Stimulated activated CD4-positive, alpha-beta T cell treated with anti-CD3 and anti-CD28 coated beads, TNF-alpha, amount 100 ng/mL, for 4 hours (primary cell): ENCODE data around the gene MBTPS2.
"Not testable (repeated sequence)": the region's sequence is repeated elsewhere in the genome, so short reads cannot be mapped to it uniquely, and the experiment has no call there.

Experiments used
- DNase-seq, 3 experiments: peaks; one replicate each; pipeline ENCODE4 v3.0.0-alpha.2; 2020; ENCODE audit warnings: low read depth in 3 of 3

MBTPS2 gene

DNA sequence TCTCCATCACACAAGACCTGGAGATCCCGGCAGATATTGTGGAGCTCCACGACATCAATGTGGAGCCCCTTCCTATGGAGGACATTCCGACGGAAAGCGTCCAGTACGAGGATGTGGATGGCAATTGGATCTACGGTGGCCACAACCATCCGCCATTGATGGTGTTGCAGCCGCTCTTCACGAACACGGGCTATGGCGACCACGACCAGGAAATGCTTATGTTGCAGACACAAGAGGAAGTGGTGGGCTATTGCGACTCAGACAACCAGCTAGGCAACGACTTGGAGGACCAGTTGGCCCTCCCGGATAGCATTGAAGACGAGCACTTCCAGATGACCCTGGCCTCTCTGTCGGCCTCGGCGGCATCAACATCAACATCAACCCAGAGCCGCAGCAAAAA is 17.1 kb downstream of the MBTPS2 start:
- no peak for DNase-seq

DNA sequence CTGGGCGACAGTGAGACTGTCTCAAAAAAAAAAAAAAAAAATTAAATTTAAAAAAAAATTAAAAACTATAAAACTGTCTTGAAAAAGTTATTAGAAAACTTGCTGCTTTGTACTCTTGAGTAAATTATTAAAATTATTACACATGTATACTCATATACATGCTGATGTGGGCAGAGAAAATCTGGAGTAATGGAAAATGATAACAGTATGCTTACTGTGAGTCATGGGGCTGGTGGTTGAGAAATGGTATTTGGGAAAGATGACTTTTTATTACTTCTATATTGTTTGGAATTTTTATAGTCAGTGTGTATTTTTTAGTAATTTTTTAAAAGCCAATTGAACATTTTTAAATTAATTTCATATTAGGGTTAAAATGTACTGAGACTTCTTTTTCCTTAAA is 23.8 kb downstream of the MBTPS2 start:
- no peak for DNase-seq

DNA sequence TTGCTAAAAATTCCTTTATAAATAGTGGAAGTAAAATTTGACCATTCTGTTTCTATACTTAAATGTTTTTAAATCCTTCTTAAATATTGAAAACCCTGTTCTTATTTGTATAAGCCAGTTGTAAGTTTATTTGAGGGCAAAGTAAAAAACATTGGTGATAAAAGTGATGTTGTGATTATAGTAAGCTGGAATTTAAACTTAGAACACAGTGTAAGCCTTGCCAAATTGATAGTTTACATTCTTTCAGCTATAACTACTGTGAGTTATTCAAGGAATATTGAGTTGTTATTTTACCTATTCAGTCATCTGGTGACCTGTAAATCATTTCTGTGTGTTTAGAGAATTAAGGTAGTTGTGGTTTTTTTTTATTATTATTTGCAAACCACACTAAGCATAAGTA is 26.0 kb downstream of the MBTPS2 start:
- no peak for DNase-seq

DNA sequence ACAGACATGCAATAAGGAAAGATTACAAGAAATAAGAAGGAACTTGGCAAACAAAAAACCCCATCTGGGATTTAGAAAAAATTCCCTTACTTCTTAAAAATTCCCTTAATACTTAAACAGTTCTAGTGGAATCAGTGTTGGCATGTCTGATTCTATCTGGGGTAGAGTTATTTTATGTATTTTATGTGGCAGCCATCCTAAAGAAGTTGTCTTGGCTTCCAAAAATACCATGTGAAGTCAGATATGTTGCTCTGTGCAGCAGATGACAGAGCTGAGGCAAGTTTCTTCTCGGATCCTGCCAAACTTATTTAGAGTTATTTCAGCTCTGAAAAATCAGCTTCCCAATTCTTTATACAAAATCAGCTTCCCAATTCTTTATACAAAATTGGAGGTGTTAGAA is 31.1 kb downstream of the MBTPS2 start:
- no peak for DNase-seq

DNA sequence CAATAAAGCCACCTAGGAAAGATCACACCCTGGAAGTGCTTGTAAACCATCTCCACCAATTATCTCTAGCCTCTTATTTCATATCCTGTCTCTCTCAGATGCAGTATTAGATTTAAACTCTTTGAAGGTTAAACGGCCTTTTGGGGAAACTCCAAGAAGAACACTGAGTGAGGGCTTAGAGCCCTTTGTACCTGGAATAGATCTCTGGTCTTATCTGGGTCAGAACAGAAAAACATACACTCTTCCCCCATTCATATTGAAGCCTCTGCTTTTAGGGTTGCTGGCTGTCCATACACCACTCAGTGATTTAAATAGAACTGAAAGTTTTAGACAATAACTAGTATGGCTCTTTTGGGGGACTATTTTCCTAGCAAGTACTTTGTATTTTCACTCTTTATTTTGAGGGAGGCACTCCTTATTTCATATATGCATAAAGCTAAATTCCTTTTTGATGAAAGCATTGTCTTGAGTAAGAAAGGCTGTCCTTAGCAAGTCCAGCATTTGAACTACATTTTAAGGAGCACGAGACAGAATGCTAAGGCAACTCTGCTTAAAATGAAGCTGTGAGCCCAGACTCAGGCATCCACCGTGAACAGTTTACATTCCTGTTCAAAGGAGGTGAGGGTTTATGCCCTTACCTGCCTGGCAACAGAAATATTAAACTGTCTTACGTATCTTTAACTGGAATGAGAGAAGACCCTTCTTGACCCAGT is 33.8 kb downstream of the MBTPS2 start:
- no peak for DNase-seq

DNA sequence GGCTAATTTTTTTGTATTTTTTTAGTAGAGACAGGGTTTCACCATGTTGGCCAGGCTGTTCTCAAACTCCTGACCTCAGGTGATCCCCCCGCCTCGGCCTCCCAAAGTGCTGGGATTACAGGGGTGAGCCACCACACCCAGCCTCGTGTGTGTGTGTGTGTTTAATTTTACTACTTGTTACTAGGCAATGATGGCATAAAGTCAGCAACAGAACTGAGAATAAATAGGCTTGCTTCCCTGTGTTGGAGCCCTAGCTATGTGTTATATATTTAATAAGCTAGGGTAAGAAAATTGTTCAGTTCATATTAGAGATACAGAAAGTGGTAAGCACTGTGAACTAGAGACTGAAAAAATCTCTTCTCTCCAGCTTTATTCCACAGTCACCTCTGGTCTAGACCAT is 34.8 kb downstream of the MBTPS2 start:
- DNase-seq: not testable (repeated sequence)

DNA sequence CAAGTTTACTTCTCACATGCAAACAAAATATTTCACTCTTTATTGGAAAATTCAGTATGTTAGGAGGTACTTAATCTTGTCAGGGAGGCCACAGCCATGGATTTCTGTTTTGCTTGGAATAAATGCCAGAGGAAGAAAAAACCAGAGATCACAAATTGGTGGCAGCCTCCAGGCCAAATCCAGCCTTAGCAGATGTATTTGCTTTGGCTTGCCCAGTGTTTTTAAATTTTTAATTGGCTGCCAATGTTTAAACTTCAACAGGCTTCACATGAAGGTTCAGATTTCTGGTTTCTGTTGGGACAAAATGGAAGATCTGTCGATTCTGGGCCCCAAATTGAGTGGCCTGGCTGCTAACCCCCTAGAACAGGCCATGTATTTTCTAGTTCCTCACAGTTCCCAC is 35.6 kb downstream of the MBTPS2 start:
- DNase-seq: no peak

DNA sequence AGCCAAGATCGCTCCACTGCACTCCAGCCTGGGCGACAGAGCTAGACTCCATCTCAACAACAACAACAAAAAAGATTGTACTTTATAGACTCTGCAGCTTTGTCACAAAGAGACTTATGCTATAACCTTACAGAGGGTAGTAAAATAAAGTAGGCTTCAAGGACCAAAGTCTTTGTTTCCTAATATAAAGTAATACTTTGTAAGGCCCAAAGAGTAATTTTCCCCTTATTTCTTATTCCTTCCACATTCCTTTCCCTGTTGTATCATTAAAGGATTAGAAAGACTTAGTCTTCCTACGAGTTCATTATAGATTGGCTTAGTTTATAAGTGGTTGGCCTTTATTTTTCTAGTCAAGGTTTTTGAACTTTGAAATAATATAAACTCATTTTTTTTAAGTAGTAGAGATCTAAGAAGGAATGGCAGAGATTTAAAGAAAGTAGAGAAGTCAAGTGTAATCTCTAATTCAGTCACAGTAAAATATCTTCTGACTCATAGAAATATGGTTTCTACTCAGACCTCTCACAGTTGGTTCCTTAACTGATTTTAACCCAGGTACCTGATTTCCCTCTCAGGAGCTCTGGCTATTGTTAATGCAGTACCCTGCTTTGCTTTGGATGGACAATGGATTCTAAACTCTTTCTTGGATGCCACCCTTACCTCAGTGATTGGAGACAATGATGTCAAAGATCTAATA is 42.6 kb downstream of the MBTPS2 start:
- no peak for DNase-seq

DNA sequence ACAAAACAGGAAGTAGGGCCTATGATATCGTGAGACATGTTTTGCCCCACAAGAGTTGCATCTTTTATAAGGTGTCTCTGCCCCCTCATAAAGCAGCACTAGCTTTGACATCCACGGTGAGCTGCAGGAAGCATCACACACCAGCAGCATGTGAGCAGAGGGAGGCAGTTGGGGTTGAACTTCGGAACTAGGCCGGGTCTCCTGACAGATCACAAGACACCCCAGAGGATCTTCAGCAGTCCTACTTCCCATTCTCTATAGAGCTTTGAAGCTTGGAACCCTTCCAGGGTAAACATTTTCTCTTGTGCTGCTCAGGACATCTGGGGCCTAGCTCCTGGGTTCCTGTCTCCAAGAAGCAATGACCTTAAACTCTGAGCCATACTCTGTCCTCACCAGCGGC is 43.8 kb downstream of the MBTPS2 start:
- no peak for DNase-seq

DNA sequence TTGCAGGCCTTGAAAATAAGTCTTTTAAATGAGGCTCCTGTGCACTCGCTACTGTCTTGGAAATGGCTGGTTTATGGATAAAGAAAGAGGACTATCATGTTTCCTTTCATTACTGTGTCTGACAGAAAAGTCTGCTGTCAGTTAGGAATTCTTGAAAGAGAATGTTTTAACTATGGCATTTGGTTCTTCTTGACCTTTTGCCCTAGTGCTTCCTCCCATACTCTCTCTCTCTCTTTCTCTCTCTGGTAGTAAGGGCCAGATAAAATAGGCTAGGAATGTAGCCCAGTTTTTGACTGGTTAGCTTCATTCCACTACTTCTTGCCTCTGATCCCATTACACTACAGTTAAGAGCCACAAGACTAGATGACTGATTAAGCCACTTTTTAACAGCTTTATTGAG is 46.2 kb downstream of the MBTPS2 start:
- no peak for DNase-seq

DNA sequence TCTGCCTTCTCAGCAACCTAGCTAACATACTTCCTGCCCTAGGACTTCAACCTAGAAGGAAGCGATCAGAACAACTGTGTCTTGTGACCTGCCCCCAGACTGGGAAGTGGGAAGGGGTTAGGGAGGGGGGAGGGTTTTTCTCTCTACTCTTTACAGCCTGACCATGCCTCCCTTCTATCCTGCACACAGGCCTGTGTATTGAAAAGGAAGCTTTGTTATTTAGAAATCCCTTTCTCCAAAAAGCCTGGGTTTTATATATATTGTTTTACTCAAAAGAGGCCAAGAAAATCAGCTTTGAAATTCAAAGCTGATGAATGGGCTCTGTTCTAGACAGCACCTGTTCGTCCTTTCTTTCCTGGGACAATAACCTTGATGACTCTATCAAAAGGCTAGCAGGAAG is 65.9 kb downstream of the MBTPS2 start:
- no peak for DNase-seq

DNA sequence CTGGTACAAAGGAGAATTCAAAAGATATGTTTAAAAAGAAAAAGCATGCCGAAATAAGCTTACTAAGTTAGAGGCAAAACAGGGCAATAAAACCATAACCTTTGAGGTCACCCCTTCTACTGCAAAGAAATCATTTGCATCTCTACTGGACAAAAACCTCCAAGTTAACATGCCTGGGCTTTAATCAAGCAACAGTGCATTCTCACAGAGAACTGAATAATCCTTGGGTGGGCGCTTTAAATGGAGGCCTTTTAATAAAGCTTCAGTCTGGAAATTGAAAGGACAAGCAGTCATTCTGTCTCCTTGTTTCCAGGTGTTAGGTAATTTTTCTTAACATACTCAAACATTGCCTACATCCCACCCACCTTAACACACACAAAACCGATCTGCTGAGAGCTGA is 66.5 kb downstream of the MBTPS2 start:
- no peak for DNase-seq

DNA sequence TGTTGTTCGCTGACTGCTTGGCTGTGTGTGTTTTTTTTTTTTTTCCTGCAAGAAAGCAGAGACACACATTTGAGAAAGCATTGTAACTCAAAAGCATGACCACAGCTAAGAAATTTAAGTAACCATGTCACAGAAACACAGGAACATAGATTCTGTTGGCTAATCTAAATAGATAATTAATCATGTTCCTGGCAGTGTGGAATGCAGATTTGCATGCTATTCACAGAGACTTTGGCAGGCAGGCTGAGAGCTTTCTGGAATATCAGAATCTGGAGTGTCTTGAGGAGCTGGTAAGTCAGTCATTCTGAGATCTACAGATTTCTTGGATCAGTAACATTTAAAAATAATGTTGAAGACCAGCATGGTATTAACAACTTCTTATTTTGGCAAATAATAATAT is 67.8 kb downstream of the MBTPS2 start:
- no peak for DNase-seq

DNA sequence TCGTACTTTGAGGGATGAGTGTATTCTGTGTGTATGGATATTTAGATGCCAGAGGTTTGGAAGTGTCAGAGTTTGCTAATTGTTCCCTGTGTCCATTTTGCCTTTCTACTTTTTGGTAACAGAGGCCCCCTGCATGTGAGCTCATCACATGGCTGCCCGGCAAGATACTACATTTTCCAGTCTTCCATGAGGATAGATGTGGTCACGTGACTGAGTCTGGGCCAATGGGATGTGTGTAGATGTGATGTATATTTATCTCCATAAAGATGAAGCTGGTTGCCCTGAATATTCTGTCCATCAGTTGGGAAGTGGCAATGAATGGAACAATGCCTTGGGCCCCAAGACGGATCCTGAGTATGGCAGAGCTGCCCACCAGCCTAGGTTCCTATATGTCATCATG is 72.1 kb downstream of the MBTPS2 start:
- no peak for DNase-seq

DNA sequence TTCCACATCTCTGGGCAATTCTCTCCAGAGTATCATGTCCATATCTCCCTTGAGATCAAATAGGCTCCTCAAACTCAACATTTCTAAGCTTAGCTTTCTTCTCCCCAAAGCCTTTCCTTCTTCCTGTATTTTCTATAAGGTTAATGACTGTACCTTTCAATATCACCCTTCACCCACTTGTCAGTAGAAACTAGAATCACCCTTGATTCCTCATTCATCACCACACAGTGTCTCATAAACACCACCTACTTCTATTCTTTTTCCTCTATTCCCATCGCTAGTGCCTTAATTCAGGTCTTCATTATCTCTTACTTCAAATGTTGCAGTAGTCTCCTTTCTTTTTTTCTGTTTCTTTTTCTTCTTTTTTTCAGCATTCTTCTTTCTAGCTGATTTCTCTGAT is 72.8 kb downstream of the MBTPS2 start:
- no peak for DNase-seq

DNA sequence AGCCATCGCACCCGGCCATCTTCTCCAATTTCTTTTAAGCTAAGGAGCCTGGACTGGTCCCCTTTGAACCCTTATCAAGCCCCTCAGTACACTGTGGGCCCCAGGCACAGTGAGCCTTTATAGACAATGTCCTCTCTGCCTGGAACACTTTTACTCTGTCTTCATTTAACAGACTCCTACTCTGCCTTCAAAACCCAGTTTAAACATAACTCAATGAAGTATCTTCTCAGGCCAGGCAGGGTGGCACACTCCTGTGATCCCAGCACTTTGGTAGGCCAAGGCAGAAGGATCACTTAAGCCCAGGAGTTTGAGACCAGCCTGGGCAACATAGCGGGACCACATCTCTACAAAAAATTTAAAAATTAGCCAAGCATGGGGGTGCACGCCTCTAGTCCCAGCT is 73.6 kb downstream of the MBTPS2 start:
- DNase-seq: no peak

DNA sequence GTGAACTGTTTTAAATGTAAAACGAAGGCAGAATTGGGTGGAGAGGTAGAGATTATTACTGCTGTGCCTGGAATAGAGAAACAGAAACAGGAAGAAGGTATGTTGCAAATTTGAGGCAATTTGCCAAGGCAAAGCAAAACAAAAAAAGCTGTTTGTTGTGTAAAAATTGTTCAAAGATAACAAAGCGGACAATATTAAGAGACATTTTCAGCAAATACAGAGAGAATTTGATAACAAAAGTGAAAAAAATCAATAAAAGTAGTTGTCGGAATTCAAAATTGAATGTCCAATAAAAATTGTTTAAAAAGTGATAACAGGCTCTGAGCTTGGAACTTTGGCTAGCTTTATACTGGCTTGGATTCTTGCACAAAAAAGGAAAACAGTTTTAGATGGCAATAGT is 86.7 kb downstream of the MBTPS2 start:
- no peak for DNase-seq

DNA sequence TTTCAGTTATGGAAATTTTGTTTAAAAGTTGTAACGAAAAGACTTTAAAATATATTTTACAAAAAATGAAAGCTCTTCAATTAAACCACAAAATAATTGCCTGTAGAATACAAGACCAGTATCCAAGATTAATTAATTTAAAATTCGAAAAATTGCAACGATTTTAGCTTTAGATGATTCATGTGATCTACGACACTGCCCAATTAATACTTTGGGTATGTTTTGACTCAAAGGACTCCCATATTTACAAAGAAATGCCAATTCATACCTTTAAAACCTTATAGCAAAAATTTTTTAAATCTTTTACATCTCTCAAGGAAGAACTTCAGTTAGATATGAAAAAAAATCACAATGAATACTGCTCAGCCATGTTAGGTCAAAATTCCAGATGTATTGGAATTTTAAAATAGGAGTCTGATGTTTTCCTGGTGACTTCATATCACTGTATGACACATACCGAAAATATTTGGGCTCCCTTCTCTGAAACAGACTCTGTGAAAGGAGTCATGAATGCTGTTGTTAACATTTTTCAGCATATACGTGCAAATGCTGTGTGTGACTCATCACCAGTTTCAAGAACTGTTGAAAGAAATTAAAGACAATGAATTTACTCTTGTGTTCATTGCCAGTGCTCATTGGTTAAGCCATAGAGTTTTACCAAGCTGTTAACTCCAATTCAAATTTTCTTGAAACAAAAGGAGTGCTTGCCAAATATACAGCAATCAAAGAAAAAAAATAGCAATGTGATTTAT is 87.3 kb downstream of the MBTPS2 start:
- DNase-seq: no peak

DNA sequence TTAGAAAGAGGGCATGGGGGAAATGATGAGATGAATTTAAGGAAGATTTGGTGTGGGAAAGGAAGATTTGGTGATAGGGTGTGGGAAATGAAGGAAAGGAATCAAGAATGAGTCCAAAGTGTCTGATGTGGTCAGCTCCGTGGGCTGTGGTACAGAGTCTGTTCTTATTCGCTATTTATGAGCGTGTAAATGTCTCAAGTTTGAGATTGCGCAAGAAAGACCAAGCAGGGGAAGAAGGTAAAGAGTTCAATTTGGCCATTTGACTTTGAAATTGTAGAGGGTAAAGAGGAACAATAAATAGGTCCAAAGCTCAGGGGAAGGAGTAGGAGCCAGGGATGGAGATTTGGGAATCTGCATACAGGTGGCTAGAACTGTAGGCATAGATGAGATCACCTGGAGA is 89.8 kb downstream of the MBTPS2 start:
- DNase-seq: no peak

DNA sequence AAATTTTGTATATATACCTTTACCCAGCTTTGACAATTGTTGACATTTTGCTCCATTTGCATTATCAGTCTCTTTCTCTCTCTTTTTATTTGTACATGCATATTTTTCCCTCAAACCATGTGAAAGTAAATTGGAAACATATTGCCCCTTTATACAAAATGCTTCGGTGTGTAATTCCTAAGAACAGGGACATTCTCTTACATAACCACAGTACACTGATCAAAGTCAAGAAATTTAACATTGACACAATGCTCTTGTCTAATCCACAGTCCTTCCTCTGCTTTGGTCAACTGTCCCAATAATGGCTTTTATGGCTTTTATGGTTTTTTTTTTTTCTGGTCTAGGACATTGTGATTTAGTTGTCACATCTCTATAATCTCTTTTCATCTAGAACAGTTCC is 91.6 kb downstream of the MBTPS2 start:
- no peak for DNase-seq

DNA sequence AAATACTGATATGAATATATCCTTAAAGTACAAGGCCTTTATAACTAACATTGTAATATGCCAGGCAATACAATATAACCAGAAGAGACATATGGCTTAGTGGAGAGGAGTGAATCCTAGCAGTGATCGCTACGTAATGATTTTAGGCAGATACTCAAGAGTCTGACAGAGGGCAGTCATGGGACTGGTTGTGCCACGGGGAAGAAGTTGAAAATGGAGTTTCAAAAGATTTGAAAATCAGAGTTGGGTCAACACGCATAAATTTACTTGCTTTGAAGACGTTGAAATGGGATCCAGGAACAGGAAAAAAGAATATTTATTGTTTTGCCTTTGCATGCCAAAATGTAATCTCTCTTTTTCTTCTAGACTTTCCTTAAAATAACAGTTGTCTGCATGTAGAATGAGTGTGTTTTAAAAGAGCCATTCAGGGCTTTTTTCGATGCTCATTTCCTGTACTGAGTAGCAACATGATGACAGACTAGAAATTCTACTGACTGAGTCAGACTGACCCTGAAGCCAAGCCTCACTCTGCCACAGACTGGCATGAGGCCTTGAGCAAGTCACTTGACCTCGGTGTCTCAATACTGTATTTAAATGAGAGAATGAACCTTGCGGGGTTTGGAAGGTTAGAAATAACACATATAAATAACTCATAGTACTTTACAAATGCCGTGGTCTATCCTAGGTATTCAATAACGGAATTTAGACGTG is 93.0 kb downstream of the MBTPS2 start:
- DNase-seq: no peak

DNA sequence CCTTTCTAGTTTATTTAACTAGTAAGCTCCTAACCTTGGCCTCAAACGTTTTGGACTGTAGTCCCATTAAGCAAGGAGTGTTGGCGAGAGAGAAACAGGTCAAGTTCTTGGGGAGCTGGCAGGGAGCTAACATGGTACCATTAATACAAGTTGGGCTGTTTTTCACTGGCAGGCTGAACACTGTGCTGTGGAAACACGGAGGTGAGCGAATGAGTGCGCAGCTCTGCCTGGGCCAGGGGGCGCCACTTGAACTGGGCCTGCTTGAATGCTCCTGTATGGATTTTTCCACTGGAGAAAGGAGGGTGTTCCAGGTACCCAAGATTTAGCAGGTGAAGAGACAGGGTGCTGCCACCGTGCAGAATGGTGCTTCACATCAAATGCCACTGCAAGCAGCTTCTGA is 93.7 kb downstream of the MBTPS2 start:
- DNase-seq: no peak
